Inferior parietal cortex (tissue), 1 donor: ENCODE measurements around the gene CTU1.

Experiments
- DNase-seq: peaks from one replicate; pipeline ENCODE4 v3.0.0-alpha.2; 2016; ENCODE audit errors: extremely low spot score

The CTU1 gene

GRCh38 chr19:51082611-51083010, 25.6 kb downstream of the CTU1 start, which contains the start of gene KLK14:
TSS of gene KLK14 (minus strand) at chr19:51082887. CDS start at chr19:51082614, 273 bp downstream.
- no peak for DNase-seq

- no peak for DNase-seq
These were observed 26.7 kb downstream of the CTU1 start for GRCh38 chr19:51081476-51081875.

GRCh38 chr19:51079481-51080110, 28.6 kb downstream of the CTU1 start:
- DNase-seq = no peak

GRCh38 chr19:51078731-51079130, 29.5 kb downstream of the CTU1 start:
- no peak for DNase-seq

GRCh38 chr19:51078104-51078503, 30.1 kb downstream of the CTU1 start:
- DNase-seq = no peak

- DNase-seq = no peak
These were observed 31.5 kb downstream of the CTU1 start for GRCh38 chr19:51076631-51077213.

GRCh38 chr19:51075998-51076397, 32.2 kb downstream of the CTU1 start:
- no peak for DNase-seq

GRCh38 chr19:51071095-51071405, 37.2 kb downstream of the CTU1 start:
- no peak for DNase-seq

GRCh38 chr19:51070334-51071094, 37.7 kb downstream of the CTU1 start:
- DNase-seq = no peak

- DNase-seq = no peak
These were observed 41.6 kb downstream of the CTU1 start for GRCh38 chr19:51066393-51067186.

- DNase-seq = no peak
These were observed 42.8 kb downstream of the CTU1 start for GRCh38 chr19:51065221-51065960.

GRCh38 chr19:51064534-51065220, 43.5 kb downstream of the CTU1 start, which contains the start of gene KLK13:
TSS of gene KLK13 (minus strand) at chr19:51065092. CDS start at chr19:51065067, 25 bp downstream.
- DNase-seq = no peak

- DNase-seq = no peak
These were observed 44.5 kb downstream of the CTU1 start for GRCh38 chr19:51063664-51064063.

GRCh38 chr19:51060973-51061372, 47.2 kb downstream of the CTU1 start:
- no peak for DNase-seq

- DNase-seq = no peak
These were observed 47.9 kb downstream of the CTU1 start for GRCh38 chr19:51060336-51060735.

GRCh38 chr19:51059715-51060114, 48.5 kb downstream of the CTU1 start:
- DNase-seq = no peak

- no peak for DNase-seq
These were observed 52.3 kb downstream of the CTU1 start for GRCh38 chr19:51055866-51056265.
